GM19467 (cell line): ENCODE measurements around the gene SLC35A4.
"Not testable (repeated sequence)": the region's sequence is repeated elsewhere in the genome, so short reads cannot be mapped to it uniquely, and the experiment has no call there.

ENCODE experiments used
- ATAC-seq: cut with Tn5 transposase; IDR thresholded peaks from one replicate; pipeline ENCODE4 v1.9.1; 2021; ENCODE audit warnings: mild to moderate bottlenecking, moderate library complexity; ENCODE audit not compliant: unreplicated experiment

Gene SLC35A4

GRCh38 chr5:140557965-140558364 lies 6.7 kb upstream of the SLC35A4 start:
- no peak for ATAC-seq

DNA sequence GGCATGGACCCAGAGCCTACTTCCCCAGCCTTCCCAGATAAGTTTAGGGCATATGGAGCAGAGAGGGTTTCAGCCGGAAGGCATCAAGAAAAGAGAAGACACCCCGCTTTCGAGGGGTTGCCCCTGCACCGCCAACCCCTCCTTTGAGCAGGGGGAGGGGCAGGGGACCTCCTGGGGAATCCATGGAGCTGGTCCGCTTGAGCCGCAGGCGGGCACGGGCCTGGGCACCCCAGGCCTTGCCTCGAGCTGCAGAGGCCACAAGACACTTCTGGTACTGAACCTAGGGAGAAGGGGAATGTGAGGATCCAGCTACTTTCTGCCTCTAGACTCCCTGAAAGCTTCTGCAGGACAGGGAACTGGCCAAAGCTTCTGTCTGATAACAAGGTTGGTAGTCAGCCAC lies 6.1 kb upstream of the SLC35A4 start:
- ATAC-seq: no peak

GRCh38 chr5:140560227-140560626 lies 4.4 kb upstream of the SLC35A4 start:
- ATAC-seq: no peak

DNA sequence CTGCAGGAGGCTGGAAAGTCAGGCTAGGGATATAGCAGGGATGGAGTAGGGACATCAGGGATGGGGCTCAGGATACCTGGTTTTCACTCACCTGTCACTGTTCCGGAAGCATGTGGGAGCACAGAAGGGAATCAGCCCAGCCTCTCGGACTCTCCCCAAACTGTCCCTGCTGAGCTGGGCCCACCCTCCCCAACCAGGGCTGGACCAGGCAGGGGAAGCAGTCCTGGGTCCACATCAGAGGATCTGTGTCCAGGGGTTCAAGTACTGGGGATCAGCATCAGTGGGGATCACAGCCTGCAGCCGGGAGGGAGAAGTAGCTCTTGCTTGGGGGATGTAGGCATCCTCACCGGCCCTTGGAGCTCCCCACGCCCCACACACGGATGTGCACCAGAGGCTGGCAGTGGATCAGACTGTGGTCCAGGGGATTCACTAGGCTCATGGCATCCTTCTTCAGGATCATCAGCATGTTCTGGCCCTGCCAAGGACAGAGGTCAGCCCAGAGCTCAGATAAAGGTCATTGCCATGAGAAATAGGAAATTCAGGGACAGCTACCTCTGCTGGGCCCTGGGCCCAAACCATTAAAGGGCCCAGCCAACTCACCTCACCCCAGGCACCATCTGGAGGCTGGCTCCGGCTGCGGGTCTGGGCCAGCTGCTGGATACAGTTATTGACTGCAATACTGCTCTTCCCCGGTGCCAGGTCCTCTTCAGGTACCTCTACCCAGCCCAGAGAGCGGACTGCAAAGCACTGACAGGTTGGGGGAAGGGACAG lies 2.7 kb upstream of the SLC35A4 start:
- no peak for ATAC-seq

GRCh38 chr5:140563596-140563995 lies 1.0 kb upstream of the SLC35A4 start:
- ATAC-seq: no peak

DNA sequence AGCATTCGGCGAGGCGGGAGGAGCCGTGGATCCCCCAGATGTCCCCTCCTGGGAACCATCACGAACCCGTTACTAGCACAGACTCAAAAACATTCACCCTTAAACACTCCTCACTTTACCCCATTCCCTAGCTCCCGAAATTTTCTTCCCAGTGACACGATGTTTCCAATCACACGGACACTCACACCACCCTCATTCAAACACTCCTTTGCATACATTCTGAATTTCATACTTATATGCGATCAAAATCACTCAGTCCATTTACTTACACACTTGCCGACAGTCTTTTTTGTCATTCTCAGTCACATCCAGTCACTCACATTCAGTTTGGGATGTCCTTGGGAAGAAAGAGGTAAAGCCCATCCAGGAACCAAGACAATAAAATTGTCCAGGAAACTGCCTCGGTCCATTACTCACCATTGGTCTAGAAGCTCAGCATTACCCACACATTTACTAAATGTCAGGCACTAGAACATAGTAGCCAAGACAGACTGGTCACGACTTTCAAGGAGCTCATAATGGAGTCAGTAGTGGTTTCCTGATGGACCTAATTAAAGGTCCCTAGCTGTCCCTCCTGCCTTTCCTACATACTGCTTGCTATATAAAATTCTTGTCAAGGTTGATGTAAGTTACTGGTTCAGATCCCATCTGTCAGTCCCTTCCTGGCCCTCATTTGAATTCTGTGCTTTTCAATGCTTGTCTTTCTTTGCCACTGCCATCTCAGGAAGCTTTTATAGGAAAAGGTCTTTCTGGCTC lies 574 bp downstream of the SLC35A4 start:
- no peak for ATAC-seq

DNA sequence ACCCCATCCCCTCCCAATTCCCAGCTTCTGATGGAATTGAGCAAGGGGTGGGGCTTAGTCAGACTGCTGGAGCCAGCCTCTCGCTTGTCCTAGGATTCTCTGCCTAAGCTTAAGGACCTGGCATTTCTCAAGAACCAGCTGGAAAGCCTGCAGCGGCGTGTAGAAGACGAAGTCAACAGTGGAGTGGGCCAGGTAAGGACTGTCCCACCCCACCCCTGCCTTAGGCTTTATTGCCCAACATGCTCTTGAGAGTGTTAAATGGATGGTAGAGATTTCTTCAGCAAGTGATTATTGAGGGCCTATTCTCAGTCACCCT lies 1.1 kb downstream of the SLC35A4 start:
- ATAC-seq: no peak

GRCh38 chr5:140566665-140567064 lies 2.0 kb downstream of the SLC35A4 start:
- ATAC-seq: no peak

- ATAC-seq: no peak
Observed at GRCh38 chr5:140567136-140567818, 2.6 kb downstream of the SLC35A4 start.

DNA sequence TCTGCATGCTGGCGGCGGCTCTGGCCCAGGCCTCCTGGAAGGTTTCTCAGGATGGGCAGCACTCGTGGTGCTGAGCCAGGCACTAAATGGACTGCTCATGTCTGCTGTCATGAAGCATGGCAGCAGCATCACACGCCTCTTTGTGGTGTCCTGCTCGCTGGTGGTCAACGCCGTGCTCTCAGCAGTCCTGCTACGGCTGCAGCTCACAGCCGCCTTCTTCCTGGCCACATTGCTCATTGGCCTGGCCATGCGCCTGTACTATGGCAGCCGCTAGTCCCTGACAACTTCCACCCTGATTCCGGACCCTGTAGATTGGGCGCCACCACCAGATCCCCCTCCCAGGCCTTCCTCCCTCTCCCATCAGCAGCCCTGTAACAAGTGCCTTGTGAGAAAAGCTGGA lies 3.2 kb downstream of the SLC35A4 start:
- ATAC-seq: no peak

- no peak for ATAC-seq
Observed at GRCh38 chr5:140568443-140569063, 3.9 kb downstream of the SLC35A4 start.

DNA sequence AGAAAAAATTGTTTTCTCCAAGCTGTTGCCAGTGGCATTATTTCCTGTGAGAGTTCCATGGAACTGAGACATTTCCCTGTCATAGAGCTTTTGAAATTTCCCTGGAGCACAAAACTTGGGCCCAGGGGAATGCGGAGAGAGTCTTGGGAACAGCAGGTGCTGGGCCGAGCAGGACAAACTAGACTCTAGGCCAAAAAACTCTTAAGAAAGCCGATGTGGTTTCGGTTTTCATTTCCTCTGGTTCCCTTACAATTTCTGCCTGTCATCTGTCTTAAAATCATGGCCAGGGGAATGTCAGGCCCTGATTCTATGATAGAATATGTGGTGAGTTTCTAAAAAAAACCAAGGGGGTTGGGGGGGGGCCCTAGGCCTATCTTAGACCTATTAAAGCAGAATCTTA lies 4.6 kb downstream of the SLC35A4 start:
- no peak for ATAC-seq

DNA sequence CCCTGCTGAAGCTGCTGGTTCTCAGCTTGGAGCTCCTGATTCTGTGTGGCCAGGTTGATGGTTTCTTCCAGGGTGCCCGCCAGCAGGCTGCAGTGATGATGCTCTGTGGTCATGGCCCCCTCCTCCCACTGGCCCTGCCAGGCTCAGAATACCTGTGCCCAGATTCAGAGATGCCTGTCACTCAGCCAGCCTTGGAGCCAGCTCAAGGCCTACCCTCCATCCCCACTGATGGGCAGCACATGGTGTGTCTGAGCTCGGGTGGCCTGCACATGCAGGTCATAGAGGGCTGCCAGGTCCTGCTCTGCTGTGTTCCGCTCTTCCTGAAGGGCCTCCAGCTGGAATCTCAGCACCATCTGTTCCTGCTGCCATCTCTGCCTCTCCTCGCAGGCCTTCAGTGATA lies 5.4 kb downstream of the SLC35A4 start:
- ATAC-seq: no peak

GRCh38 chr5:140570488-140570887 lies 5.9 kb downstream of the SLC35A4 start:
- ATAC-seq: no peak

GRCh38 chr5:140571105-140571504 lies 6.5 kb downstream of the SLC35A4 start:
- no peak for ATAC-seq

DNA sequence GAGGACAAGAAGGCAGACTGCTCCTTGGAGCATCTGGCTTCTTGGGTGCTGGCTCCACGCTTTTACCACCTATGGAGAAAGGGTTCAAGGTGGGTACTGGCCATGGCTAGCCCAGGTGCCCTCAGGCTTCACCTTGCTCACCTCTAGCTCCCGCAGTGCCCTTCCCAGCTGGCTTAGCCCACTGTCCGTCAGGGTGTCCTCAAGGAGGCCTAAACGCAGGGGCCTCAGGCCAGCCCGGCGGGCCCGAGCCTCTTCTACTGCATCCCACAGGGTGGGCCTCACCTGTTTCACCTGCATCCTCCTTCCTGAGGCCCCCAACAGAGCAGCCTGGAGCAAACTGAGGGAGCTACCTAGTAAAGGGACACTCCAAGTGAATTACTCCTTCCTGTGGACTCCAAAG lies 9.1 kb downstream of the SLC35A4 start:
- no peak for ATAC-seq

DNA sequence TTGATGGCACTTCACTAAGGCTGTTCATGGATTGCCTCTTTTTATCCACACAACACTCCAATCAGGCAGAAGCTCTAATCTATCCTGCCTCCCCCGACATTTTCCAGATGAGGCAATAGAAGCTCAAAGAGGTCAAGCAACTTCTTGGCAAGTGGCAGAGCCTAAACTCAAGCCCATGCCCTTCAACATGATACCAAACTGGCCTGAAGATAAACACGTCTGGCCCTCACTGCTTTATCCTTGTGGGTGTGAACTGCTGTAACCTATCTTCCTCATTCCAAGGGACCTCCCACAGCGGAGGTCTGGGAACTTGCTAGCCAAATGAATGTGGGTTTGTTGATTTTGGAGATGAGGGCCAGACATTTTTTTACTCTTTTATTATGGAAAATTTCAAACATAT lies 9.5 kb downstream of the SLC35A4 start:
- ATAC-seq: no peak

- ATAC-seq: no peak
Observed at GRCh38 chr5:140575309-140575708, 10.7 kb downstream of the SLC35A4 start.

- no peak for ATAC-seq
Observed at GRCh38 chr5:140576776-140577201, 12.2 kb downstream of the SLC35A4 start.

DNA sequence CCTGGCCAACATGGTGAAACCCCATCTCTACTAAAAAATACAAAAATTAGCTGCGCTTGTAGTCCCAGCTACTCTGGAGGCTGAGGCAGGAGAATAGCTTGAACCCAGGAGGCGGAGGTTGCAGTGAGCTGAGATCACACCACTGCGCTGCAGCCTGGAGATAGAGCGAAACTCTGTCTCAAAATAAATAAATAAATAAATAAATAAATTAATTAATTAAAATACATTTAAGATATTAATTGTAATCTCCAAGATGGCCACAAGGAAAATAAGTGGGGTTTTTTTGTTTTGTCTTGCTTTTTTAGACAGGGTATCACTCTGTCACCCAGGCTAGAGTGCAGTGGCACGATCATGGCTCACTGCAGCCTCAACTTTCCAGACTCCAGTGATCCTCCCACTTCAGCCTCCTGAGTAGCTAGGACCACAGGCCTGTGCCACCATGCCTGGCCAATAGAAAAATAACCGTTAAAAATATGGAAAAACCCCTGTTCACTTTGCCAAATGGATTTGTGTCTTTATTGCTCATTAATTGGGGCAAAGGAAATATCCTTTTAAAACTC lies 14.6 kb downstream of the SLC35A4 start:
- ATAC-seq: not testable (repeated sequence)

DNA sequence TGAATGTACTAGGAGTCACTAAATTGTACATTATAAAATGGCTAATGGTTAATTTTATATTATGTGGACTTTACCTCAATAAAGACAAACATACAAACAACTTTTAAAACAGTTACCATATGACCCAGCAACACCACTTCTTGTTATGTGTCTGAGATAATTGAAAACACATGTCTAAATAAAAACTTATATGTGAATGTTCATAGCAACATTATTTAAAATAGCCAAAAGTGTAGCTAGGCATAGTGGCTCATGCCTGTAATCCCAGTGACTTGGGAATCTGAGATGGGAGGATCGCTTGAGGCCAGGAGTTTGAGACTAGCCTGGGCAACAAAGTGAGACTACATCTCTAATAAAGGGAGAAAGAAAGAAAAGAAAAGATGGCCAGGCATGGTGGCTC lies 22.9 kb downstream of the SLC35A4 start:
- no peak for ATAC-seq
